Suprapubic skin (tissue), 4 donors: ENCODE data around the gene ORC4. TPM values are rescaled to one million over a fixed set of nuclear protein-coding genes. Genes with fewer than 3 reads are reported as not detected.
A peak's percentile ranks its signal among the peaks of the same experiment; 100 is the strongest.

Source experiments
- DNase-seq, 2 donors: peaks; one replicate each; pipeline ENCODE4 v3.0.0-alpha.2; 2019; ENCODE audit warnings: low spot score in 2 of 2
- H3K27ac ChIP-seq: fragments of 200-600 bp; sonication (generic); one replicate; pipeline ENCODE4 v1.5.1; 2019
- H3K27me3 ChIP-seq: fragments of 200-600 bp; sonication (generic); one replicate; pipeline ENCODE4 v1.5.1; 2019
- H3K36me3 ChIP-seq: fragments of 200-600 bp; sonication (generic); one replicate; pipeline ENCODE4 v1.5.1; 2019
- H3K4me1 ChIP-seq: fragments of 200-600 bp; sonication (generic); one replicate; pipeline ENCODE4 v1.5.1; 2019
- H3K4me3 ChIP-seq: fragments of 200-600 bp; sonication (generic); one replicate; pipeline ENCODE4 v1.5.1; 2019; ENCODE audit warnings: mild to moderate bottlenecking
- H3K9me3 ChIP-seq: fragments of 200-600 bp; sonication (generic); one replicate; pipeline ENCODE4 v1.5.1; 2019
- CTCF ChIP-seq, 2 donors: fragments of 200-600 bp in 1 of 2; fragments of 450-650 bp in 1 of 2; sonication (generic) in 1 of 2; IDR thresholded peaks; one replicate each; pipeline ENCODE4 v1.5.1; 2016 to 2019; ENCODE audit warnings: antibody characterized with exemption in 2 of 2, mild to moderate bottlenecking in 1 of 2, moderate library complexity in 1 of 2
- EP300 ChIP-seq: sonication (generic); formaldehyde crosslinking; IDR thresholded peaks from one replicate; pipeline ENCODE4 v1.6.1; 2017; ENCODE audit warnings: antibody characterized with exemption
- POLR2A ChIP-seq, 2 donors: fragments of 450-650 bp; IDR thresholded peaks; one replicate each; pipeline ENCODE4 v1.6.1; 2017; ENCODE audit warnings: antibody characterized with exemption in 2 of 2, mild to moderate bottlenecking in 2 of 2, moderate library complexity in 2 of 2
- POLR2AphosphoS5 ChIP-seq, 3 donors: sonication (generic); formaldehyde crosslinking; IDR thresholded peaks; one replicate each; pipeline ENCODE4 v1.6.1; 2017; ENCODE audit warnings: antibody characterized with exemption in 3 of 3
- WGBS: methylation state at CpG from one replicate; pipeline ENCODE4 v1.1.5; 2018; 5-methylcytosine and 5-hydroxymethylcytosine counted together
- total RNA-seq, 4 donors: library from RNA; depleted of rRNA; stranded (reverse); fragments of >200 nt; gene quantifications; one replicate each; pipeline ENCODE4 v1.1.0, GENCODE V29; 2016

The ORC4 gene
- total RNA-seq, 4 donors from 2014 or later = 35.0 to 77.2 (median 57.4) TPM

- 93% methylated on average over 1 of the region's 1 CpG for WGBS
- no peaks in the 10 kb centered on the region for H3K36me3 ChIP-seq
- H3K4me1 ChIP-seq = peaks cover 11% of the 10 kb centered on the region
- H3K9me3 ChIP-seq = no peaks in the 10 kb centered on the region
- H3K27ac ChIP-seq = no peak overlapping the region
- TF ChIP-seq POLR2A (IDR thresholded peaks at IDR 0.05) (no peak), POLR2AphosphoS5 (IDR thresholded peaks at IDR 0.05) (no peak), CTCF (IDR thresholded peaks at IDR 0.05) (no peak), EP300 (no peak)
- H3K27me3 ChIP-seq = no peaks in the 10 kb centered on the region
- DNase-seq = no peak
- H3K4me3 ChIP-seq = no peak overlapping the region
These were observed 7.3 kb upstream of the ORC4 start for GRCh38 chr2:148027822-148028221.

DNA sequence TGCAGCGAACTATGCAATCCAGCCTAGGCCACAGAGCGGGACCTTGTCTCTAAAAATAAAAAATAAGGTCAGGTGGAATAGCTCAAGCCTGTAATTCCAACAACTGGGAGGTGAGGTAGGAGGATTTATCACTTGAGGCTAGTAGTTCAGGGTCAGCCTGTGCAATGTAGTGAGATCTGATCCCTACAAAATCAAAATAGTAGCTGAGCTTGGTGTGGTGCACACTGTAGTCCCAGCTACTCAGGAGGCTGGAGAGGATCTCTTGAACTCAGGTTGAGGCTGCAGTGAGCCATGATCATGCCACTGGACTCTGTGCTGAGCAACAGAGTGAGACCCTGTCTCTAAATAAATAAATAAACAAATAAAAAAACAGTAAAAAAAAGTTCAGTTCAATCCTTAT, 6.0 kb upstream of the ORC4 start:
- TF ChIP-seq EP300 = no peak
- TF ChIP-seq POLR2A (IDR thresholded peaks at IDR 0.05) = no peak
- TF ChIP-seq CTCF (IDR thresholded peaks at IDR 0.05) = no peak
- no peak for TF ChIP-seq POLR2AphosphoS5 (IDR thresholded peaks at IDR 0.05)
- WGBS = 98% methylated on average over 2 of the region's 2 CpGs
- Histone ChIP-seq H3K9me3 (no peaks in the 10 kb centered on the region), H3K36me3 (no peaks in the 10 kb centered on the region), H3K27ac (no peak overlapping the region), H3K4me3 (no peak overlapping the region), H3K27me3 (no peaks in the 10 kb centered on the region), H3K4me1 (peaks cover 19% of the 10 kb centered on the region)
- no peak for DNase-seq

DNA sequence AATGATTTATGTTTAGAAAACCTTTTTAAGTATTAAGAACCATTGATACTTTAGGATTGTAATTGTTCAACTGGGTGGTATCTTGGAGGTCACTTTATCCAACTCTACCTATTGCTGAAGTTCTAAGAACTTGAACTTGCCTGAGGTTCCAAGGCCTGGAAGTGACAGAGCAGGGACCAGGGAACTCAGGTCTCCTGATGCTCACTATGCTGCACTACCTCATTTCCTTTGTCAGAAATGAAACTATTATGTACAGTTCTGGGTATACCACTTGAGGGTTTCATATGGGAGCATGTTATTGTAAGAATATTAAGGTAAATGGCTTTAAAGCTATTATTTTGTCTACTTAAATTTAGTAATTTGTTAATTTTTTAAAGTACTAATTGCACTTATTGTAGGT, 3.3 kb upstream of the ORC4 start:
- Histone ChIP-seq H3K36me3 (no peaks in the 10 kb centered on the region), H3K9me3 (no peaks in the 10 kb centered on the region), H3K27me3 (no peaks in the 10 kb centered on the region), H3K4me1 (peaks cover 32% of the 10 kb centered on the region), H3K27ac (no peak overlapping the region), H3K4me3 (no peak overlapping the region)
- DNase-seq = no peak
- TF ChIP-seq POLR2A (IDR thresholded peaks at IDR 0.05) (no peak), CTCF (IDR thresholded peaks at IDR 0.05) (no peak), EP300 (no peak)

DNA sequence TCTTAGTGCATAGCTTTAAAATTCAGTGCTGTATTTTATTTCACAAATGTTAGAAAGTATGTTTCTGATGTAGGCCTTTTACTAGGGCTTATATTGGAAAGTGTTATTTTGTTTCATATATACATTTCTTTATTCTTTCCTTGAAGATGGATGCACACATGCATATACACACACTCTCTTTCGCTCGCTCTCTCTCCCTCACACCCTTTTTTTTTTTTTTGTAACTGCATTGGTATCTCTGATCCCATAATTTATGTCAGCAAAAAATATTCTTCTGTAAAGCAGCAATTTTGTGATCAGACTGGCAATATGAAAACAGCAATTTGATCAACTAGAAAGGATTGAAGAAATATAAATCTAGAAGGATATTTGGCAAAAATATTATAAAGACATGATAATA, 2.3 kb upstream of the ORC4 start:
- Histone ChIP-seq H3K36me3 (no peaks in the 10 kb centered on the region), H3K9me3 (no peaks in the 10 kb centered on the region), H3K27me3 (no peaks in the 10 kb centered on the region), H3K27ac (no peak overlapping the region), H3K4me3 (no peak overlapping the region), H3K4me1 (peaks cover 33% of the 10 kb centered on the region)
- WGBS = 75% methylated on average over 2 of the region's 2 CpGs
- no peak for DNase-seq
- TF ChIP-seq POLR2A (IDR thresholded peaks at IDR 0.05) (no peak), POLR2AphosphoS5 (IDR thresholded peaks at IDR 0.05) (no peak), CTCF (IDR thresholded peaks at IDR 0.05) (no peak)

- peaks cover 33% of the 10 kb centered on the region for H3K4me1 ChIP-seq
- no peak overlapping the region for H3K27ac ChIP-seq
- TF ChIP-seq EP300 = no peak
- no peak for TF ChIP-seq CTCF (IDR thresholded peaks at IDR 0.05)
- no peak for TF ChIP-seq POLR2AphosphoS5 (IDR thresholded peaks at IDR 0.05)
- TF ChIP-seq POLR2A (IDR thresholded peaks at IDR 0.05) = no peak
- H3K27me3 ChIP-seq = no peaks in the 10 kb centered on the region
- H3K9me3 ChIP-seq = no peaks in the 10 kb centered on the region
- peak overlapping the region; percentile 89 for H3K4me3 ChIP-seq
- no peak for DNase-seq
- no peaks in the 10 kb centered on the region for H3K36me3 ChIP-seq
- WGBS = 13% methylated on average over 1 of the region's 1 CpG
These were observed 1.8 kb upstream of the ORC4 start for GRCh38 chr2:148022351-148022750.
